ENCODE measurements around the gene NHS. TPM values are rescaled to one million over a fixed set of nuclear protein-coding genes. Genes with fewer than 3 reads are reported as not detected.

The NHS gene
- total RNA-seq, 4 donors from 2014 or later = 0.20 to 0.39 (median 0.30) TPM

- peaks cover 0 to 15% (median 8%) of the 10 kb centered on the region in 3 donors for H3K27me3 ChIP-seq
Observed at GRCh38 chrX:17375637-17376430, 834 bp downstream of the NHS start.

GRCh38 chrX:17376431-17377077, 1.6 kb downstream of the NHS start:
- Histone ChIP-seq H3K27me3 (peaks cover 0 to 15% (median 8%) of the 10 kb centered on the region in 3 donors), H3K4me1 (no peaks in the 10 kb centered on the region), H3K4me3 (peak overlapping the region; percentile 39 to 50 (median 42)), H3K9me3 (no peaks in the 10 kb centered on the region), H3K27ac (no peak overlapping the region), H3K36me3 (no peaks in the 10 kb centered on the region)
- no peak for ATAC-seq
- TF ChIP-seq CTCF (IDR thresholded peaks at IDR 0.05 in 4 of 5, conservative IDR thresholded peaks at IDR 0.05 in 1 of 5) (no peak), POLR2A (IDR thresholded peaks at IDR 0.05) (no peak)
- in situ Hi-C loops (cut with MboI; ENCODE audit: low sequenced_read_pairs in 4 of 4) (no loop called here), intact Hi-C loops (cut with DNase I; ENCODE audit: low total_unique reads) (loop anchor here (2.0 to 10.0 kb wide), 2 partner anchors 132 to 142 kb away; no protein-coding TSS in a partner anchor)
- DNase-seq = no peak

More at GRCh38 chrX:17375637-17376430, 834 bp downstream of the NHS start:
- no peaks in the 10 kb centered on the region for H3K36me3 ChIP-seq
- H3K27ac ChIP-seq = peak overlapping the region in 3 of 4 donors; percentile 30 to 38 (median 32)
- H3K4me1 ChIP-seq = no peaks in the 10 kb centered on the region
- H3K4me3 ChIP-seq = peak overlapping the region; percentile 39 to 50 (median 42)
- in situ Hi-C loops (cut with MboI; ENCODE audit: low sequenced_read_pairs in 4 of 4) (no loop called here), intact Hi-C loops (cut with DNase I; ENCODE audit: low total_unique reads) (loop anchor here (2.0 to 10.0 kb wide), 2 partner anchors 131 to 143 kb away; no protein-coding TSS in a partner anchor)
- no peaks in the 10 kb centered on the region for H3K9me3 ChIP-seq
- no peak for DNase-seq
- TF ChIP-seq POLR2A (IDR thresholded peaks at IDR 0.05) = no peak
- no peak for TF ChIP-seq CTCF (IDR thresholded peaks at IDR 0.05 in 4 of 5, conservative IDR thresholded peaks at IDR 0.05 in 1 of 5)
- ATAC-seq = peak in 1 of 2 donors; percentile 36

- in situ Hi-C loops (cut with MboI; ENCODE audit: low sequenced_read_pairs in 4 of 4) (no loop called here), intact Hi-C loops (cut with DNase I; ENCODE audit: low total_unique reads) (loop anchor here (2.0 to 10.0 kb wide), 2 partner anchors 132 to 142 kb away; no protein-coding TSS in a partner anchor)
- H3K36me3 ChIP-seq = no peaks in the 10 kb centered on the region
- no peak for TF ChIP-seq POLR2A (IDR thresholded peaks at IDR 0.05)
- no peak for TF ChIP-seq CTCF (IDR thresholded peaks at IDR 0.05 in 4 of 5, conservative IDR thresholded peaks at IDR 0.05 in 1 of 5)
- no peak overlapping the region for H3K27ac ChIP-seq
- H3K4me3 ChIP-seq = peak overlapping the region; percentile 38 to 50 (median 40)
- ATAC-seq (no peak), DNase-seq (no peak)
- H3K9me3 ChIP-seq = no peaks in the 10 kb centered on the region
- peaks cover 0 to 15% (median 8%) of the 10 kb centered on the region in 3 donors for H3K27me3 ChIP-seq
- H3K4me1 ChIP-seq = no peaks in the 10 kb centered on the region
Observed at GRCh38 chrX:17377091-17377717, 2.2 kb downstream of the NHS start.

GRCh38 chrX:17377795-17378194, 2.8 kb downstream of the NHS start:
- DNase-seq = no peak
- no peak for TF ChIP-seq POLR2A (IDR thresholded peaks at IDR 0.05)
- TF ChIP-seq CTCF (IDR thresholded peaks at IDR 0.05 in 4 of 5, conservative IDR thresholded peaks at IDR 0.05 in 1 of 5) = no peak
- H3K9me3 ChIP-seq = no peaks in the 10 kb centered on the region
- no peak overlapping the region for H3K27ac ChIP-seq
- in situ Hi-C loops (cut with MboI; ENCODE audit: low sequenced_read_pairs in 4 of 4) (no loop called here), intact Hi-C loops (cut with DNase I; ENCODE audit: low total_unique reads) (loop anchor here (2.0 to 10.0 kb wide), 2 partner anchors 133 to 141 kb away; no protein-coding TSS in a partner anchor)
- no peaks in the 10 kb centered on the region for H3K36me3 ChIP-seq
- H3K4me1 ChIP-seq = no peaks in the 10 kb centered on the region
- H3K27me3 ChIP-seq = peaks cover 0 to 15% (median 8%) of the 10 kb centered on the region in 3 donors
- H3K4me3 ChIP-seq = peak overlapping the region in 3 of 4 donors; percentile 38 to 50 (median 42)
- no peak for ATAC-seq
